ENCODE results near the gene TRAK2.

- TF ChIP-seq POLR2A (IDR thresholded peaks at IDR 0.05; ENCODE audit: low read depth, low read length): no peak
- TF ChIP-seq POLR2AphosphoS5 (IDR thresholded peaks at IDR 0.05; ENCODE audit: low read depth, low read length): no peak
These were observed 19.1 kb downstream of the TRAK2 start for GRCh38 chr2:201432038-201432620.
